ENCODE results near the gene PGAP1. TPM values are rescaled to one million over a fixed set of nuclear protein-coding genes. Genes with fewer than 3 reads are reported as not detected.

Gene PGAP1, protein sequence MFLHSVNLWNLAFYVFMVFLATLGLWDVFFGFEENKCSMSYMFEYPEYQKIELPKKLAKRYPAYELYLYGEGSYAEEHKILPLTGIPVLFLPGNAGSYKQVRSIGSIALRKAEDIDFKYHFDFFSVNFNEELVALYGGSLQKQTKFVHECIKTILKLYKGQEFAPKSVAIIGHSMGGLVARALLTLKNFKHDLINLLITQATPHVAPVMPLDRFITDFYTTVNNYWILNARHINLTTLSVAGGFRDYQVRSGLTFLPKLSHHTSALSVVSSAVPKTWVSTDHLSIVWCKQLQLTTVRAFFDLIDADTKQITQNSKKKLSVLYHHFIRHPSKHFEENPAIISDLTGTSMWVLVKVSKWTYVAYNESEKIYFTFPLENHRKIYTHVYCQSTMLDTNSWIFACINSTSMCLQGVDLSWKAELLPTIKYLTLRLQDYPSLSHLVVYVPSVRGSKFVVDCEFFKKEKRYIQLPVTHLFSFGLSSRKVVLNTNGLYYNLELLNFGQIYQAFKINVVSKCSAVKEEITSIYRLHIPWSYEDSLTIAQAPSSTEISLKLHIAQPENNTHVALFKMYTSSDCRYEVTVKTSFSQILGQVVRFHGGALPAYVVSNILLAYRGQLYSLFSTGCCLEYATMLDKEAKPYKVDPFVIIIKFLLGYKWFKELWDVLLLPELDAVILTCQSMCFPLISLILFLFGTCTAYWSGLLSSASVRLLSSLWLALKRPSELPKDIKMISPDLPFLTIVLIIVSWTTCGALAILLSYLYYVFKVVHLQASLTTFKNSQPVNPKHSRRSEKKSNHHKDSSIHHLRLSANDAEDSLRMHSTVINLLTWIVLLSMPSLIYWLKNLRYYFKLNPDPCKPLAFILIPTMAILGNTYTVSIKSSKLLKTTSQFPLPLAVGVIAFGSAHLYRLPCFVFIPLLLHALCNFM
- 10 to 100 TPM; 39.0 to 42.0 TPM for total RNA-seq

DNA sequence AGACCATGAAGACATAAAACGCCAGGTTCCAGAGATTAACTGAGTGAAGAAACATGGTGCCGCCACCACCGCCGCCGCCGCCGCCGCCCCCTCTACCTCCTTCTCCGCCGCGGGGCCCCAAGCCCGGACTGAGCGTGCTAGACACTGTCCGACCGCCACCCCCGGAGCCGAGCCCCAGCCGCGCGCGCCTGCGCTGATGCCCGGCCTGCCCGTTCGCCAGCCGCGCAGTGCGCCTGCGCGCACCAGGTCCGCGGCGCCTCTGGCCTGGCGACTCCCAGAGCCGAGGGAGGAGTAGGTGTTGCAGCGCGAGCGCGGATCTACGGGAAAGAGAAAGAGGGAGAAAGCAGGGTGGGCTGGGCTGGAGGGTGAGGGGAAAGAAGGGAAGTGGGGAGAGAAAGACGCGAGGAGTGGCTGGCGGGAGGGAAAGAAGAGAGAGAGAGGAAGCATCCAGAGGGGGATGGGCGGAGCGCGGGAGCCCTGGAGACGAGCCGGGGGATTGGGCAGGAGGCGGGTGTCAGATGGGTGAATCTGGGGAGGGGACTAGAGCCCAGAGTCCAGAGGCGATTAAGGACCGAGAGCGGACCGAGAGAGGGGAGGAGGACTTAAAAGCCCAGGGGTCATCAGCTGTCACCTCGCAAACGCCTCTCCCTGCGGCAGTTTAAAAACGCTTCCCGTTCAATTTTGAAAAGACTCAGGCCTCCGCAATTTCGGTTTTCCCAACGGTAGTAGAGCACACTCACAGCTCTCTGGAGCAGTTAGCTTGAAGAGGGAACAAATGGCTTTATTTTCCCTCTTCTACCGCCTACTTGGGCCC, at the start of gene PGAP1:
TSS of gene PGAP1 (minus strand) at position 146 of the 814 bp plus-strand sequence. CDS start at position 55, 91 bp downstream.
- H3K4me1 Mint-ChIP-seq = peaks cover 46% of the 10 kb centered on the region
- no peaks in the 10 kb centered on the region for H3K9me3 Mint-ChIP-seq
- H3K27ac Mint-ChIP-seq = peak within 1 kb of the TSS; percentile 96
- no peaks in the 10 kb centered on the region for H3K27me3 Mint-ChIP-seq
- POLR2A ChIA-PET = interaction anchor here (1.2 to 1.7 kb wide), 3 partner anchors 11 to 62 kb away, joined by 4 to 12 read pairs (median 9); no protein-coding TSS in a partner anchor
- peak within 1 kb of the TSS; percentile 98 for H3K4me3 Mint-ChIP-seq
- peak; percentile 81 for DNase-seq
- CTCF ChIA-PET = interaction anchor here (1.0 to 2.1 kb wide), 7 partner anchors 10 to 73 kb away, joined by 3 to 7 read pairs (median 4); no protein-coding TSS in a partner anchor
- peaks cover 13% of the 10 kb centered on the region for H3K36me3 Mint-ChIP-seq (ENCODE audit: low read depth)

DNA sequence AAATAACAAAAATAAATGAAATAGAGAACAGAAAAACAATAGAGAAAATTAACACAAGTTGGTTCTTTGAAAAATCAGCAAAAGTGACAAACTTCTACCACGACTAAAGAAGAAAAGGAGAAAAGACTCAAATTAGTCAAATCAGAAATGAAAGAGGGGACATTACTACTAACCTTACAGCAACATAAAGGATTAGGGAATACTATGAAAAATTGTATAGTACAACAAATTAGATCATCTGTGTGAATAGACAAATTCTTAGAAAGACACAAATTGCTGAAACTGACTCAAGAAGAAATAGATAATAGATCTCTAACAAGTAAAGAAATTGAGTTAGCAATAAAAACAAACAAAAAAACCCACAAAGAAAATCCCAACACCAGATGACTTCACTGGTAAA, 48.5 kb upstream of the PGAP1 start:
- H3K27me3 Mint-ChIP-seq = no peaks in the 10 kb centered on the region
- ChIA-PET POLR2A (interaction anchor here (0.6 kb wide), 1 partner anchor 81 kb away, joined by 4 read pairs; no protein-coding TSS in a partner anchor), CTCF (no interaction called here)
- H3K27ac Mint-ChIP-seq = no peak overlapping the region
- H3K9me3 Mint-ChIP-seq = peaks cover 9% of the 10 kb centered on the region
- H3K4me1 Mint-ChIP-seq = peaks cover 10% of the 10 kb centered on the region
- DNase-seq = no peak
- peaks cover 11% of the 10 kb centered on the region for H3K36me3 Mint-ChIP-seq (ENCODE audit: low read depth)
- H3K4me3 Mint-ChIP-seq = no peak overlapping the region

DNA sequence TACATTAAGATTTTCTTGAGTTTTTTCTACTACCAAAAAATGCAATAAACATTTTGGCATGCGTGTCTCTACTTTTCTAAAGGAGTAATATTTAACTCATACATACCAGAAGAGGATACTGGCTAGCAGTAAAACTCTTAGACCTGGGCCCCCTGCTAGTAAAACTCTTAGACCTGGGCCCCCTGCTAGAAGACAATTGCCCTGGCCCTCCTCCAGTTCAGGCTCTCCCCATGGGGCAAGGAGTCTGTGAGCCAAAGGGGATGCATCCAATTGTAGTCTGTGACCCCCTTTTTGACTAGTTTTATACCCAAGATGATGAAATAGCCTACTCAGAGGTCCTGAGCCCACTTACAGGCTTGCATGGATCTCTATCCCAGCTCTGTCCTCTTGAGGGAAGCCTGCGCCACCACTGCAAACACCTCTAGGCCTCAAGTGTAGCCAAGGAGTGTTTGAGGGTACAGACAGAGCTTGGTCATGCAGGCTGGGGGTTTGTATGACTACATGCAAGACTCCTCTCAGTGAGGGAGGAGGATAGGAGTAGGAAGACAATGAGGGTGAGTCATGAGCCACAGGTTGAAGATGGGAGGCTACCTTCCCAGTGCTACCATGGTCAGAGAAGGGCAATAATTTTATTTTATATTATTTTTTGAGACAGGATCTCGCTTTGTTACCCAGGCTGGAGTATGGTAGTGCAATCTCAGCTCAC, 45.2 kb upstream of the PGAP1 start:
- Mint-ChIP-seq H3K36me3 (ENCODE audit: low read depth) (peaks cover 6% of the 10 kb centered on the region), H3K4me3 (no peak overlapping the region), H3K27me3 (no peaks in the 10 kb centered on the region), H3K27ac (no peak overlapping the region), H3K9me3 (peaks cover 13% of the 10 kb centered on the region), H3K4me1 (peaks cover 7% of the 10 kb centered on the region)
- ChIA-PET POLR2A (no interaction called here), CTCF (interaction anchor here (1.0 to 1.3 kb wide), 3 partner anchors 8 to 18 kb away, joined by 3 to 4 read pairs (median 3); no protein-coding TSS in a partner anchor)
- DNase-seq = no peak

GRCh38 chr2:196970099-196970498, 43.6 kb upstream of the PGAP1 start:
- ChIA-PET CTCF (interaction anchor here (0.6 to 1.6 kb wide), 7 partner anchors 8 to 98 kb away, joined by 3 to 6 read pairs (median 4); no protein-coding TSS in a partner anchor), POLR2A (no interaction called here)

DNA sequence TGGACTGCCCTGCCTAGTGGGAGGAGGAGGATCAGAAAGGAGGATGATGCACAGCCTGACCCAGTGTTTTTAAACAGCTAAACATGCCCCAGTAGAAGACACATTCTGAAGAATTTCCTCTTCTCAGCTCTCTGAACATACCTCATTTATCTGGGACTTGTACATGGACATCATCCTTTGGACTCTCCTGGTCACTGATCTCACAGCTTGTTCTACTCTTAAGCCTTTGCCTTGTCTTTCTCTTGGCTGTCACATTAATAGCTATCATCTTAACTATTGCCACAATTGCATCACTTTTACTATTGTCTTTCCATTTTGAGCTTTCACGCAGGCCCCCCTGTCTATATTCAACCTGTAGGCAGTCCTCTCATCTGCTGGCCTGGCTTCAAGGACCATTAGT, 42.0 kb upstream of the PGAP1 start:
- Mint-ChIP-seq H3K27me3 (no peaks in the 10 kb centered on the region), H3K4me1 (peaks cover 6% of the 10 kb centered on the region), H3K4me3 (no peak overlapping the region), H3K9me3 (peaks cover 12% of the 10 kb centered on the region), H3K36me3 (ENCODE audit: low read depth) (no peaks in the 10 kb centered on the region), H3K27ac (no peak overlapping the region)
- DNase-seq = no peak
- CTCF ChIA-PET = interaction anchor here (1.6 kb wide), 1 partner anchor 12 kb away, joined by 4 read pairs; no protein-coding TSS in a partner anchor
- POLR2A ChIA-PET = no interaction called here

More at GRCh38 chr2:196970099-196970498, 43.6 kb upstream of the PGAP1 start:
- Mint-ChIP-seq H3K27ac (no peak overlapping the region), H3K27me3 (no peaks in the 10 kb centered on the region), H3K36me3 (ENCODE audit: low read depth) (peaks cover 3% of the 10 kb centered on the region), H3K4me3 (no peak overlapping the region), H3K4me1 (peaks cover 6% of the 10 kb centered on the region), H3K9me3 (peaks cover 14% of the 10 kb centered on the region)
- DNase-seq = no peak

- Mint-ChIP-seq H3K36me3 (ENCODE audit: low read depth) (peaks cover 3% of the 10 kb centered on the region), H3K27me3 (no peaks in the 10 kb centered on the region), H3K27ac (no peak overlapping the region), H3K9me3 (peaks cover 16% of the 10 kb centered on the region), H3K4me3 (no peak overlapping the region), H3K4me1 (peaks cover 11% of the 10 kb centered on the region)
- ChIA-PET CTCF (no interaction called here), POLR2A (no interaction called here)
- DNase-seq = no peak
Measured at GRCh38 chr2:196967775-196968174, 41.3 kb upstream of the PGAP1 start.

DNA sequence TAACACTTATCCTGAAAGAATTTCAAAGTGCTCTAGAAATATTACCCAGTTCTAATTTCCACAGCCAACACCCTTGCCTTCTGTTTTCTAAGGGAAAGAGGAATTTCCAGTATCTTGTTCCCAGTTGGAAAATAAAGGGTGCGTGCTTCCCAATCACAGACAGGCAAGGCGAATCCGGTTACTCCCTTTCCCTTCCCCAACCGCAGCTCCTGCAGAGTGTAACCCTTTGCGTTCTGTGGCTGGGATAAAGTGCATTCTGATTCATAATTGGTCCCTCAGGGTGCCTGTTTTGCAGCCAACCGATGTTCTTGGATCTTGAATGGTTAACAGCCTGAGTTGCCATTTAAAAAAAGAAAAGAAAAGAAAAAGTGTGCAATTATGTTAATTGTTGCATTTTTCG, 40.6 kb upstream of the PGAP1 start:
- CTCF ChIA-PET = no interaction called here
- peaks cover 4% of the 10 kb centered on the region for H3K36me3 Mint-ChIP-seq (ENCODE audit: low read depth)
- H3K4me3 Mint-ChIP-seq = no peak overlapping the region
- POLR2A ChIA-PET = no interaction called here
- peaks cover 16% of the 10 kb centered on the region for H3K4me1 Mint-ChIP-seq
- H3K27ac Mint-ChIP-seq = no peak overlapping the region
- peaks cover 16% of the 10 kb centered on the region for H3K9me3 Mint-ChIP-seq
- DNase-seq = no peak
- H3K27me3 Mint-ChIP-seq = no peaks in the 10 kb centered on the region

GRCh38 chr2:196966061-196966460, 39.6 kb upstream of the PGAP1 start:
- Mint-ChIP-seq H3K4me1 (peaks cover 23% of the 10 kb centered on the region), H3K36me3 (ENCODE audit: low read depth) (peaks cover 4% of the 10 kb centered on the region), H3K9me3 (peaks cover 16% of the 10 kb centered on the region), H3K27me3 (no peaks in the 10 kb centered on the region), H3K4me3 (no peak overlapping the region), H3K27ac (no peak overlapping the region)
- no peak for DNase-seq
- ChIA-PET POLR2A (no interaction called here), CTCF (interaction anchor here (0.6 kb wide), 1 partner anchor 309 kb away, joined by 3 read pairs; no protein-coding TSS in a partner anchor)

DNA sequence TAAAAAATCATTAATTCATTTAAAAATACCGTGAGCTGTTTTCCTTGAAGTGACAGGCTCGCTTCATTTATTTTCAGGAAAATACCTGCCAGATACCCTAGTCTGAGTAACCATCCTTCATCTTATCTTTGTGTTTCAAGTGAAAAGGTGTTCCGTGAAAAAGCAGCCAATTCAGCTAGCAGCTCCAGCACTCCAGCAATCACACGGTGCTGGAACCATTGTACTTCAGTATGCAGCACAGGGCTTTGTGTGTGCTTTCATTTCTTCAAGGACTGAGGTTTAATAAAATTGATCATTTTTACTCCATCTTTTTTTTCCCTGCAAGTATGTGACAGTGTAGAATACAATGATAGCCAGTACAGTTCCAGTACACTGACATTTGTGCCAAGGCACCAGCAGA, 39.1 kb upstream of the PGAP1 start:
- CTCF ChIA-PET = interaction anchor here (0.6 kb wide), 1 partner anchor 309 kb away, joined by 3 read pairs; no protein-coding TSS in a partner anchor
- POLR2A ChIA-PET = no interaction called here
- Mint-ChIP-seq H3K27ac (no peak overlapping the region), H3K4me1 (peaks cover 24% of the 10 kb centered on the region), H3K27me3 (no peaks in the 10 kb centered on the region), H3K9me3 (peaks cover 16% of the 10 kb centered on the region), H3K36me3 (ENCODE audit: low read depth) (peaks cover 4% of the 10 kb centered on the region), H3K4me3 (no peak overlapping the region)
- DNase-seq = no peak

- ChIA-PET CTCF (interaction anchor here (1.0 to 1.5 kb wide), 3 partner anchors 8 to 77 kb away, joined by 3 read pairs; no protein-coding TSS in a partner anchor), POLR2A (no interaction called here)
- H3K27ac Mint-ChIP-seq = no peak overlapping the region
- H3K9me3 Mint-ChIP-seq = peaks cover 19% of the 10 kb centered on the region
- peaks cover 4% of the 10 kb centered on the region for H3K36me3 Mint-ChIP-seq (ENCODE audit: low read depth)
- peaks cover 24% of the 10 kb centered on the region for H3K4me1 Mint-ChIP-seq
- H3K4me3 Mint-ChIP-seq = no peak overlapping the region
- DNase-seq = no peak
- H3K27me3 Mint-ChIP-seq = no peaks in the 10 kb centered on the region
Measured at GRCh38 chr2:196963961-196964360, 37.5 kb upstream of the PGAP1 start.

GRCh38 chr2:196963043-196963442, 36.5 kb upstream of the PGAP1 start:
- no peaks in the 10 kb centered on the region for H3K27me3 Mint-ChIP-seq
- CTCF ChIA-PET = interaction anchor here (0.7 to 1.5 kb wide), 2 partner anchors 9 to 25 kb away, joined by 3 read pairs; no protein-coding TSS in a partner anchor
- H3K9me3 Mint-ChIP-seq = peaks cover 17% of the 10 kb centered on the region
- H3K36me3 Mint-ChIP-seq (ENCODE audit: low read depth) = peaks cover 4% of the 10 kb centered on the region
- peaks cover 24% of the 10 kb centered on the region for H3K4me1 Mint-ChIP-seq
- POLR2A ChIA-PET = no interaction called here
- DNase-seq = no peak
- H3K27ac Mint-ChIP-seq = peak overlapping the region; percentile 22
- H3K4me3 Mint-ChIP-seq = no peak overlapping the region

Data from activated CD4-positive, alpha-beta T cell treated with anti-CD3 and anti-CD28 coated beads, Interleukin-2, amount 10 ng/mL, durations not matched to agents 7 days and 5 days (primary cell).